ENCODE data around the gene NFKB2. TPM values are rescaled to one million over a fixed set of nuclear protein-coding genes. Genes with fewer than 3 reads are reported as not detected.

Gene NFKB2
- total RNA-seq, 1 donor from 2014 or later, result 89.2 TPM

DNA sequence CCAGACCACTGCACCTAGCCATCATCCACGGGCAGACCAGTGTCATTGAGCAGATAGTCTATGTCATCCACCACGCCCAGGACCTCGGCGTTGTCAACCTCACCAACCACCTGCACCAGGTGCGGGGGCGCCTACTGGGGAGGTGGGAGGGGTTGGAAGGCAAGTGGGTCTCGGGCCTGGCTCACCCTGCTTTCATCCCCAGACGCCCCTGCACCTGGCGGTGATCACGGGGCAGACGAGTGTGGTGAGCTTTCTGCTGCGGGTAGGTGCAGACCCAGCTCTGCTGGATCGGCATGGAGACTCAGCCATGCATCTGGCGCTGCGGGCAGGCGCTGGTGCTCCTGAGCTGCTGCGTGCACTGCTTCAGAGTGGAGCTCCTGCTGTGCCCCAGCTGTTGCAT lies 4.6 kb downstream of the NFKB2 start:
- peaks cover 14 to 24% of the 10 kb centered on the region in 2 donors for H3K4me1 ChIP-seq
- no peaks in the 10 kb centered on the region for H3K27me3 ChIP-seq
- no peak for DNase-seq (ENCODE audit: low spot score in 2 of 2)
- TF ChIP-seq CTCF (IDR thresholded peaks at IDR 0.05), result no peak
- intact Hi-C loops (cut with DNase I), result no loop called here
- H3K9me3 ChIP-seq, result no peaks in the 10 kb centered on the region
- peak overlapping the region in 1 of 2 donors; percentile 84 for H3K27ac ChIP-seq
- peak overlapping the region; percentile 57 to 75 for H3K4me3 ChIP-seq
- peaks cover 18 to 37% of the 10 kb centered on the region in 2 donors for H3K36me3 ChIP-seq

- intact Hi-C loops (cut with DNase I), result no loop called here
- H3K36me3 ChIP-seq, result peaks cover 18 to 37% of the 10 kb centered on the region in 2 donors
Measured at GRCh38 chr10:102400598-102401341, 5.3 kb downstream of the NFKB2 start.

GRCh38 chr10:102401342-102401654 lies 5.8 kb downstream of the NFKB2 start:
- no peaks in the 10 kb centered on the region for H3K27me3 ChIP-seq
- peaks cover 10 to 19% of the 10 kb centered on the region in 2 donors for H3K4me1 ChIP-seq
- intact Hi-C loops (cut with DNase I), result no loop called here
- no peaks in the 10 kb centered on the region for H3K9me3 ChIP-seq
- no peak overlapping the region for H3K4me3 ChIP-seq
- H3K27ac ChIP-seq, result no peak overlapping the region
- DNase-seq (ENCODE audit: low spot score in 2 of 2), result no peak
- H3K36me3 ChIP-seq, result peaks cover 18 to 37% of the 10 kb centered on the region in 2 donors
- no peak for TF ChIP-seq CTCF (IDR thresholded peaks at IDR 0.05)

More at GRCh38 chr10:102400598-102401341, 5.3 kb downstream of the NFKB2 start:
- no peaks in the 10 kb centered on the region for H3K27me3 ChIP-seq
- H3K4me1 ChIP-seq, result peaks cover 14 to 24% of the 10 kb centered on the region in 2 donors
- TF ChIP-seq CTCF (IDR thresholded peaks at IDR 0.05), result no peak
- DNase-seq (ENCODE audit: low spot score in 2 of 2), result no peak
- no peaks in the 10 kb centered on the region for H3K9me3 ChIP-seq
- H3K4me3 ChIP-seq, result no peak overlapping the region
- H3K27ac ChIP-seq, result no peak overlapping the region

DNA sequence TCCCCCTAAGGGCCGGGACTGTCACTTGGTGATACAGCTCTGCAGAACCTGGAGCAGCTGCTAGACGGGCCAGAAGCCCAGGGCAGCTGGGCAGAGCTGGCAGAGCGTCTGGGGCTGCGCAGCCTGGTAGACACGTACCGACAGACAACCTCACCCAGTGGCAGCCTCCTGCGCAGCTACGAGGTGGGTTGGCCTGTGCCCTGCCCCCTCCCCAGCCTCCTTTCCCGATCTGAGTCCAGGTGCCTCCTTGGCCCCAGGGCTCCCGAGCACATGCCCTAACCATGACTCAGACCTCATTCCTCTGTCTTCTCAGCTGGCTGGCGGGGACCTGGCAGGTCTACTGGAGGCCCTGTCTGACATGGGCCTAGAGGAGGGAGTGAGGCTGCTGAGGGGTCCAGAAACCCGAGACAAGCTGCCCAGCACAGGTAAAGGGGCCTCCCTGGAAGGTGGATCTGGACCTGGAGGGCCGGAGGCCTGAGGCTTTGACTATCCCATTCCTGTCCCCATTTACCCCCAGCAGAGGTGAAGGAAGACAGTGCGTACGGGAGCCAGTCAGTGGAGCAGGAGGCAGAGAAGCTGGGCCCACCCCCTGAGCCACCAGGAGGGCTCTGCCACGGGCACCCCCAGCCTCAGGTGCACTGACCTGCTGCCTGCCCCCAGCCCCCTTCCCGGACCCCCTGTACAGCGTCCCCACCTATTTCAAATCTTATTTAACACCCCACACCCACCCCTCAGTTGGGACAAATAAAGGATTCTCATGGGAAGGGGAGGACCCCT lies 6.4 kb downstream of the NFKB2 start:
- Histone ChIP-seq H3K4me3 (no peak overlapping the region), H3K4me1 (peaks cover 6 to 14% of the 10 kb centered on the region in 2 donors), H3K27me3 (no peaks in the 10 kb centered on the region), H3K9me3 (no peaks in the 10 kb centered on the region), H3K27ac (no peak overlapping the region), H3K36me3 (peaks cover 18 to 37% of the 10 kb centered on the region in 2 donors)
- DNase-seq (ENCODE audit: low spot score in 2 of 2), result no peak
- TF ChIP-seq CTCF (IDR thresholded peaks at IDR 0.05), result no peak
- intact Hi-C loops (cut with DNase I), result no loop called here

GRCh38 chr10:102402512-102402896 lies 7.0 kb downstream of the NFKB2 start:
- Histone ChIP-seq H3K9me3 (no peaks in the 10 kb centered on the region), H3K4me3 (no peak overlapping the region), H3K27me3 (no peaks in the 10 kb centered on the region), H3K27ac (no peak overlapping the region), H3K36me3 (peaks cover 18 to 35% of the 10 kb centered on the region in 2 donors), H3K4me1 (peaks cover 6 to 14% of the 10 kb centered on the region in 2 donors)
- DNase-seq (ENCODE audit: low spot score in 2 of 2), result no peak
- intact Hi-C loops (cut with DNase I), result no loop called here
- no peak for TF ChIP-seq CTCF (IDR thresholded peaks at IDR 0.05)
